Measurements from ENCODE around the gene TAF11. TPM values are rescaled to one million over a fixed set of nuclear protein-coding genes. Genes with fewer than 3 reads are reported as not detected.

The TAF11 gene
- total RNA-seq, 2 experiments from 2014 or later: 31.5 to 38.1 TPM

DNA sequence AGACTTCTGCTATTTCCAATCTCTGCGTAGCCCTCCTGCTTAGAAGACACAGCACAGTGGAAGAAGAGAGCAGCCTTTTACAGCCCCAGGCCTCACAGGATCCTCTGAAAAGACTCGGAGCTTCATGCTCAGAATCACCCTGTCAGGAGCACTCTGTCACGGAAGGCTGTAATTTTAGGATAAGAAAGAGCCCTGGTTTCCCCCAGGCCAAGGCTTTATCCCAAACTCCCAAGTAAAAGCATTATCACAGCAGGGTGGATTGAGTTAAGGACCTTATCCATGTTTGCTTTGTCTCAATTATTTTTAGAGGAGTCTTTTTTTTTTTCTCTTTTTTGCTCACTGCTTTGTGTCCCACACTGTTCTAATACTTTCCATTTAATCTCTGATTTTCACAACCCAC, 40.4 kb upstream of the TAF11 start:
- H3K27me3 Mint-ChIP-seq: no peaks in the 10 kb centered on the region
- Histone ChIP-seq H3K27me3 (ENCODE audit: control insufficient read depth in 1 of 2, insufficient read depth in 2 of 2, low read length in 2 of 2) (no peaks in the 10 kb centered on the region), H3K9me3 (ENCODE audit: control insufficient read depth in 1 of 2, insufficient read depth in 1 of 2, low read length in 2 of 2) (no peaks in the 10 kb centered on the region), H3K4me1 (ENCODE audit: insufficient read depth, low read length) (no peaks in the 10 kb centered on the region), H3K4me3 (ENCODE audit: low read length) (no peak overlapping the region), H3K36me3 (ENCODE audit: insufficient read depth, low read length) (no peaks in the 10 kb centered on the region), H3K27ac (ENCODE audit: low read depth in 1 of 2, low read length in 2 of 2) (no peak overlapping the region)
- DNase-seq (no peak), ATAC-seq (ENCODE audit: poor library complexity) (no peak)
- POLR2A ChIA-PET: no interaction called here
- no peaks in the 10 kb centered on the region for H3K9me3 Mint-ChIP-seq
- H3K4me1 Mint-ChIP-seq (ENCODE audit: low read depth): no peaks in the 10 kb centered on the region
- H3K4me3 Mint-ChIP-seq: no peak overlapping the region
- H3K36me3 Mint-ChIP-seq (ENCODE audit: low read depth): no peaks in the 10 kb centered on the region
- TF ChIP-seq, protein P1, sequence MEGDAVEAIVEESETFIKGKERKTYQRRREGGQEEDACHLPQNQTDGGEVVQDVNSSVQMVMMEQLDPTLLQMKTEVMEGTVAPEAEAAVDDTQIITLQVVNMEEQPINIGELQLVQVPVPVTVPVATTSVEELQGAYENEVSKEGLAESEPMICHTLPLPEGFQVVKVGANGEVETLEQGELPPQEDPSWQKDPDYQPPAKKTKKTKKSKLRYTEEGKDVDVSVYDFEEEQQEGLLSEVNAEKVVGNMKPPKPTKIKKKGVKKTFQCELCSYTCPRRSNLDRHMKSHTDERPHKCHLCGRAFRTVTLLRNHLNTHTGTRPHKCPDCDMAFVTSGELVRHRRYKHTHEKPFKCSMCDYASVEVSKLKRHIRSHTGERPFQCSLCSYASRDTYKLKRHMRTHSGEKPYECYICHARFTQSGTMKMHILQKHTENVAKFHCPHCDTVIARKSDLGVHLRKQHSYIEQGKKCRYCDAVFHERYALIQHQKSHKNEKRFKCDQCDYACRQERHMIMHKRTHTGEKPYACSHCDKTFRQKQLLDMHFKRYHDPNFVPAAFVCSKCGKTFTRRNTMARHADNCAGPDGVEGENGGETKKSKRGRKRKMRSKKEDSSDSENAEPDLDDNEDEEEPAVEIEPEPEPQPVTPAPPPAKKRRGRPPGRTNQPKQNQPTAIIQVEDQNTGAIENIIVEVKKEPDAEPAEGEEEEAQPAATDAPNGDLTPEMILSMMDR (IDR thresholded peaks at IDR 0.05): no peak
- CTCF ChIA-PET: no interaction called here
- intact Hi-C loops (cut with DNase I, micrococcal nuclease): no loop called here
- no peak overlapping the region for H3K27ac Mint-ChIP-seq

DNA sequence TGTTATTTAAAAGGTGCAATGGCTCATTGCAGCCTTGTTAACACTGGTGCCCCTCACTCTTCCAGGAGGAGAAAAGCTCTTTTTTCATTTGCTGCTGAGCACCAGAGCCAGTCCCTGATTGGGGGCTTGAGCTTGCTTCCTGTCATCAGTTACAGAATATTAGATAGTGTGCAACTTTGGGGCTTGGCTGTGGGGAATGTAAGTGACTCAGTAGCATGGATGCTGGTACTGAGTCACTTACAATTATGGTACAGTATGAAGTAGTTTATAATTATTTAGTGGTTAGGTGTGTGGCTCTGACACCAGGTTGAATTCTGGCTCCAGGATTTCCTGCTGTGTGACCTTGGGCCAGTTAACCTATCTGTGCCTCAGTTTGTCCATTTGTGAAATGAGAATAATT, 38.8 kb upstream of the TAF11 start:
- ATAC-seq (ENCODE audit: poor library complexity) (no peak), DNase-seq (no peak)
- Histone ChIP-seq H3K9me3 (ENCODE audit: control insufficient read depth in 1 of 2, insufficient read depth in 1 of 2, low read length in 2 of 2) (no peaks in the 10 kb centered on the region), H3K27me3 (ENCODE audit: control insufficient read depth in 1 of 2, insufficient read depth in 2 of 2, low read length in 2 of 2) (no peaks in the 10 kb centered on the region), H3K36me3 (ENCODE audit: insufficient read depth, low read length) (no peaks in the 10 kb centered on the region), H3K27ac (ENCODE audit: low read depth in 1 of 2, low read length in 2 of 2) (no peak overlapping the region), H3K4me3 (ENCODE audit: low read length) (no peak overlapping the region), H3K4me1 (ENCODE audit: insufficient read depth, low read length) (no peaks in the 10 kb centered on the region)
- no peaks in the 10 kb centered on the region for H3K9me3 Mint-ChIP-seq
- H3K4me1 Mint-ChIP-seq (ENCODE audit: low read depth): no peaks in the 10 kb centered on the region
- H3K27ac Mint-ChIP-seq: no peak overlapping the region
- ChIA-PET CTCF (no interaction called here), POLR2A (no interaction called here)
- no peak overlapping the region for H3K4me3 Mint-ChIP-seq
- H3K27me3 Mint-ChIP-seq: no peaks in the 10 kb centered on the region
- intact Hi-C loops (cut with DNase I, micrococcal nuclease): no loop called here
- H3K36me3 Mint-ChIP-seq (ENCODE audit: low read depth): no peaks in the 10 kb centered on the region
- TF ChIP-seq, protein P1 (IDR thresholded peaks at IDR 0.05): no peak

DNA sequence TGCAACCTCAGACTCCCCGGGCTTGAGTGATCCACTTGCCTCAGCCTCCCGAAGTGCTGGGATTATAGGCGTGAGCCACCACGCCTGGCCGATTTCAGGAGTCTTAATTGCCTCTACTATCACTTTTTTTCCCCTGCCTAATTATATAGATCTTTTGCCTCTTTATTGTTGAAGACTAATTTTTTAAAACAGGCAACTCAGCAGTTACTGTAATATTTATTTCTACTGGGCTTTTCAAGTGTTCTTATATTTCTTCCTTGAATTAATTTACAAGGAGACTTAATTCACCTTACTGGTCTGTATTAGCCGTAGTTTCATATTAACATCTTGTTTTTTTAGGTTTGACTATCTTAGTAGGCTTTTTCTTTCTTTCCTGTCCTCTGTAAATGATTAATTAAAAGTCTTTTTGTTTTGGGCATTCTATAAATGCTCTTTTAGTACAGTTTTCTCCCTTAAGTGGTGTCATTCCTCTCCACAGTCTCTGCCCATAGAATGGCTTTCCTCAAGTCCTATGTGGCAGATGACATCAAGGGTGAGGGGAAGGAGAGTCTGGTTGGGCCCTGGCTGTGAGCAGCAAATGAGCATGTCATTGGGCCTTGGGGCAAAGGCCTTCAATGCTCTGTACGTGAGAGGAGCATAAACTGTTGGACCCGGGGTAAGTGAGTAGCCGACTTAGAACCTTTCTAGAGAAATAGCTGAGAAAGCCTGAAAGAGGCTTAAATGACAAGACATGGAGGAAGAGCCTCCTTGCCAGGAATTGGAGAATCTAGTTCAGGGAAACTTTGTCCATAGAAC, 37.2 kb upstream of the TAF11 start:
- no peak overlapping the region for H3K27ac ChIP-seq (ENCODE audit: low read depth in 1 of 2, low read length in 2 of 2)
- Mint-ChIP-seq H3K27ac (no peak overlapping the region), H3K9me3 (no peaks in the 10 kb centered on the region), H3K36me3 (ENCODE audit: low read depth) (no peaks in the 10 kb centered on the region), H3K4me1 (ENCODE audit: low read depth) (no peaks in the 10 kb centered on the region), H3K4me3 (no peak overlapping the region), H3K27me3 (no peaks in the 10 kb centered on the region)
- DNase-seq (no peak), ATAC-seq (ENCODE audit: poor library complexity) (no peak)
- no peaks in the 10 kb centered on the region for H3K9me3 ChIP-seq (ENCODE audit: control insufficient read depth in 1 of 2, insufficient read depth in 1 of 2, low read length in 2 of 2)
- ChIA-PET POLR2A (no interaction called here), CTCF (no interaction called here)
- no peaks in the 10 kb centered on the region for H3K27me3 ChIP-seq (ENCODE audit: control insufficient read depth in 1 of 2, insufficient read depth in 2 of 2, low read length in 2 of 2)
- no peaks in the 10 kb centered on the region for H3K36me3 ChIP-seq (ENCODE audit: insufficient read depth, low read length)
- TF ChIP-seq, protein P1 (IDR thresholded peaks at IDR 0.05): no peak
- no peaks in the 10 kb centered on the region for H3K4me1 ChIP-seq (ENCODE audit: insufficient read depth, low read length)
- intact Hi-C loops (cut with DNase I, micrococcal nuclease): no loop called here
- no peak overlapping the region for H3K4me3 ChIP-seq (ENCODE audit: low read length)
